Measurements from ENCODE around the gene SFMBT2.

DNA sequence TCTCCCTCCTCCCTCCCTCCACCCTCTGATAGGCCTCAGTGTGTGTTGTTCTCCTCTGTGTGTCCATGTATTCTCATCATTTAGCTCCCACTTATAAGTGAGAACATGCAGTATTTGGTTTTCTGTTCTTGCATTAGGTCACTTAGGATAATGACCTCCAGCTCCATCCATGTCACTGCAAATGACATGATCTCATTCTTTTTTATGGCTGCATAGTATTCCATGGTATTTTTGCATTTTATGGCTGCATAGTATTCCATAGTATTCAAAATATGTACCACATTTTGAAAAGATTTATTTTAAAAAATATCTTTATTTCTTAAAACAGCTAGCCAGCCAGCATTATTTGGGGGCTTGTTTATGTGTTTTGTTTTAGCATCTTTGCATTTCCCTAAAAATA is 275.6 kb downstream of the SFMBT2 start:
- TF ChIP-seq FOXA1 (IDR thresholded peaks at IDR 0.05) = no peak
- TF ChIP-seq, protein P1, sequence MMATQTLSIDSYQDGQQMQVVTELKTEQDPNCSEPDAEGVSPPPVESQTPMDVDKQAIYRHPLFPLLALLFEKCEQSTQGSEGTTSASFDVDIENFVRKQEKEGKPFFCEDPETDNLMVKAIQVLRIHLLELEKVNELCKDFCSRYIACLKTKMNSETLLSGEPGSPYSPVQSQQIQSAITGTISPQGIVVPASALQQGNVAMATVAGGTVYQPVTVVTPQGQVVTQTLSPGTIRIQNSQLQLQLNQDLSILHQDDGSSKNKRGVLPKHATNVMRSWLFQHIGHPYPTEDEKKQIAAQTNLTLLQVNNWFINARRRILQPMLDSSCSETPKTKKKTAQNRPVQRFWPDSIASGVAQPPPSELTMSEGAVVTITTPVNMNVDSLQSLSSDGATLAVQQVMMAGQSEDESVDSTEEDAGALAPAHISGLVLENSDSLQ (IDR thresholded peaks at IDR 0.05) = no peak
- TF ChIP-seq FOXM1 (IDR thresholded peaks at IDR 0.05; ENCODE audit: borderline replicate concordance) = no peak
- no peak for TF ChIP-seq FOXK2 (IDR thresholded peaks at IDR 0.05)
- no peak for TF ChIP-seq BHLHE40 (IDR thresholded peaks at IDR 0.05; ENCODE audit: borderline replicate concordance)
- TF ChIP-seq SUZ12 (IDR thresholded peaks at IDR 0.05) = no peak
- TF ChIP-seq L3MBTL2 (conservative IDR thresholded peaks at IDR 0.05) = no peak

Measured in HEK293T (cell line).